SU-DHL-6 (cell line): Measurements from ENCODE around the gene BAIAP2L2.

Experiments used
- H2AFZ ChIP-seq: fragments of 200-600 bp; sonication (generic); 2 replicates; pipeline ENCODE4 v1.6.1; 2014; ENCODE audit warnings: low read depth, mild to moderate bottlenecking, moderate library complexity, mixed read lengths, antibody characterized with exemption, low read length; ENCODE audit not compliant: severe bottlenecking
- H3F3A ChIP-seq: fragments of 200-600 bp; shearing (Covaris generic); 2 replicates; pipeline ENCODE4 v1.6.0; 2016; ENCODE audit warnings: antibody characterized with exemption, mild to moderate bottlenecking; ENCODE audit not compliant: insufficient read depth
- H3K27ac ChIP-seq: fragments of 200-600 bp; sonication (generic); 2 replicates; pipeline ENCODE4 v1.5.1; 2016; ENCODE audit warnings: low read depth, mild to moderate bottlenecking, low read length, moderate library complexity, mixed read lengths
- H3K27me3 ChIP-seq: fragments of 200-600 bp; sonication (generic), shearing (Covaris generic); 2 replicates; pipeline ENCODE4 v1.6.0; 2014; ENCODE audit warnings: mild to moderate bottlenecking, low read length
- H3K36me3 ChIP-seq: fragments of 200-600 bp; sonication (generic); 2 replicates; pipeline ENCODE4 v1.6.1; 2014; ENCODE audit warnings: mild to moderate bottlenecking, low read length, mixed read lengths
- H3K4me2 ChIP-seq: fragments of 300-600, 200-600 bp; shearing (Covaris generic), sonication (generic); 2 replicates; pipeline ENCODE4 v1.6.0; 2014; ENCODE audit warnings: low read length, low read depth, mild to moderate bottlenecking; ENCODE audit not compliant: poor library complexity, severe bottlenecking
- H3K4me3 ChIP-seq: fragments of 200-600 bp; sonication (generic); 2 replicates; pipeline ENCODE4 v1.5.1; 2014; ENCODE audit warnings: antibody characterized with exemption, low read length, mild to moderate bottlenecking, mixed read lengths; ENCODE audit not compliant: insufficient read depth, poor library complexity, severe bottlenecking
- H3K79me2 ChIP-seq: fragments of 200-600 bp; sonication (generic); 2 replicates; pipeline ENCODE4 v1.6.1; 2014; ENCODE audit warnings: mild to moderate bottlenecking, low read length, moderate library complexity; ENCODE audit not compliant: insufficient read depth
- H3K9ac ChIP-seq: fragments of 200-600 bp; sonication (generic); 2 replicates; pipeline ENCODE4 v1.7.0; 2014; ENCODE audit warnings: mild to moderate bottlenecking, low read length
- H3K9me2 ChIP-seq: fragments of 200-600 bp; sonication (generic); replicated peaks from 2 replicates; pipeline ENCODE4 v1.6.1; 2014; ENCODE audit warnings: low read length; ENCODE audit not compliant: insufficient read depth
- H3K9me3 ChIP-seq: fragments of 200-600 bp; sonication (generic); 2 replicates; pipeline ENCODE4 v1.6.1; 2014; ENCODE audit warnings: low read length, mixed read lengths; ENCODE audit not compliant: insufficient read depth
- H4K20me1 ChIP-seq: fragments of 200-600 bp; sonication (generic); 2 replicates; pipeline ENCODE4 v1.6.1; 2014; ENCODE audit warnings: low read depth, mild to moderate bottlenecking, antibody characterized with exemption, low read length, moderate library complexity, mixed read lengths
- CTCF ChIP-seq: fragments of 200-600 bp; sonication (generic); IDR thresholded peaks from one replicate; pipeline ENCODE4 v1.5.1; 2017; ENCODE audit warnings: antibody characterized with exemption, mild to moderate bottlenecking, low read length, moderate library complexity; ENCODE audit not compliant: insufficient read depth, poor library complexity, severe bottlenecking
- EZH2phosphoT487 ChIP-seq: fragments of 200-600 bp; sonication (generic), shearing (Covaris generic); conservative IDR thresholded peaks from 2 replicates; pipeline ENCODE4 v1.6.1; 2018; ENCODE audit warnings: mild to moderate bottlenecking, antibody characterized with exemption, low read length, moderate library complexity, mixed read lengths

The BAIAP2L2 gene

GRCh38 chr22:38135133-38135706, 24.7 kb upstream of the BAIAP2L2 start:
- Histone ChIP-seq H3F3A (no peaks in the 10 kb centered on the region), H3K9ac (no peak overlapping the region), H3K4me2 (no peak overlapping the region), H3K79me2 (no peaks in the 10 kb centered on the region), H3K9me2 (no peaks in the 10 kb centered on the region), H3K27me3 (no peaks in the 10 kb centered on the region), H3K27ac (no peak overlapping the region), H3K9me3 (no peaks in the 10 kb centered on the region), H3K4me3 (no peak overlapping the region), H2AFZ (no peak overlapping the region), H4K20me1 (no peaks in the 10 kb centered on the region), H3K36me3 (no peaks in the 10 kb centered on the region)
- TF ChIP-seq EZH2phosphoT487 (no peak), CTCF (no peak)

- TF ChIP-seq EZH2phosphoT487 (no peak), CTCF (no peak)
- no peaks in the 10 kb centered on the region for H3K9me2 ChIP-seq
- no peaks in the 10 kb centered on the region for H3K36me3 ChIP-seq
- H3K27me3 ChIP-seq = no peaks in the 10 kb centered on the region
- no peak overlapping the region for H3K27ac ChIP-seq
- no peaks in the 10 kb centered on the region for H3K9me3 ChIP-seq
- no peak overlapping the region for H2AFZ ChIP-seq
- no peaks in the 10 kb centered on the region for H3F3A ChIP-seq
- H3K4me2 ChIP-seq = no peak overlapping the region
- H3K79me2 ChIP-seq = no peaks in the 10 kb centered on the region
- H3K4me3 ChIP-seq = no peak overlapping the region
- H4K20me1 ChIP-seq = no peaks in the 10 kb centered on the region
- H3K9ac ChIP-seq = no peak overlapping the region
Measured at GRCh38 chr22:38133331-38133730, 22.8 kb upstream of the BAIAP2L2 start.

- H3K9me2 ChIP-seq = no peaks in the 10 kb centered on the region
- H3K27ac ChIP-seq = no peak overlapping the region
- H3K4me3 ChIP-seq = no peak overlapping the region
- no peaks in the 10 kb centered on the region for H3F3A ChIP-seq
- H3K36me3 ChIP-seq = no peaks in the 10 kb centered on the region
- H3K27me3 ChIP-seq = no peaks in the 10 kb centered on the region
- TF ChIP-seq EZH2phosphoT487 (no peak), CTCF (no peak)
- H3K9ac ChIP-seq = no peak overlapping the region
- H3K9me3 ChIP-seq = no peaks in the 10 kb centered on the region
- no peak overlapping the region for H2AFZ ChIP-seq
- no peaks in the 10 kb centered on the region for H4K20me1 ChIP-seq
- H3K4me2 ChIP-seq = no peak overlapping the region
- H3K79me2 ChIP-seq = no peaks in the 10 kb centered on the region
Measured at GRCh38 chr22:38132794-38133193, 22.3 kb upstream of the BAIAP2L2 start.
